Cardiac fibroblast (primary cell): Measurements from ENCODE around the gene TMPRSS2.

Experiments used
- DNase-seq, 2 donors: peaks; one replicate each; pipeline versions ENCODE4 v3.0.0 to v3.0.0-alpha.2; 2010; ENCODE audit warnings: low read depth in 2 of 2
- H3K4me3 ChIP-seq, 2 donors: replicated peaks in 1 of 2; 1 replicate in 1 of 2; 2 replicates in 1 of 2; pipeline ENCODE4 v1.5.1; 2011; ENCODE audit warnings: low read depth in 2 of 2, low read length in 2 of 2, mild to moderate bottlenecking in 2 of 2, moderate library complexity in 1 of 2
- TF ChIP-seq, protein P1 (sequence below): IDR thresholded peaks from one replicate; pipeline ENCODE4 v1.5.1; 2011; ENCODE audit warnings: low read depth, mild to moderate bottlenecking, low read length, inconsistent platforms

Gene TMPRSS2

DNA sequence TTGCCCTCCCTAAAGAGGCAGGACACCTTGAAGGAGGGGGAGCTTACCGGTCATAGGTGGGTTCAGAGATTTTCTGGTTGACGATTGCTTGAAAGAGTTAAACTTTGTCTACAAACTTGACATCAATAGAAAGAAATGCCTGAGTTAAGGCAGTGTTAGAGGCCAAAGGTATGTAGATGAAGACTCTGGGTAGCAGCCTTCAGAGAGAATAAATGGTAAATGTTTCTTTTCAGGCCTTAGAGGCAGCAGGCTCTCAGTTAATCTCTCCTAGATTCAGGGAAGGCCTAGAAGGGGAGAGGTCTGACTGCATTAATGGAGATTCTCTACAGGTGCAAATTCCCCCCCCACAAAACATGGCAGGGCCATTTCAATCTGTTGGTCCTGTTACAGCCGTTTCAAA lies 54.2 kb downstream of the TMPRSS2 start:
- no peak for DNase-seq
- TF ChIP-seq, protein P1, sequence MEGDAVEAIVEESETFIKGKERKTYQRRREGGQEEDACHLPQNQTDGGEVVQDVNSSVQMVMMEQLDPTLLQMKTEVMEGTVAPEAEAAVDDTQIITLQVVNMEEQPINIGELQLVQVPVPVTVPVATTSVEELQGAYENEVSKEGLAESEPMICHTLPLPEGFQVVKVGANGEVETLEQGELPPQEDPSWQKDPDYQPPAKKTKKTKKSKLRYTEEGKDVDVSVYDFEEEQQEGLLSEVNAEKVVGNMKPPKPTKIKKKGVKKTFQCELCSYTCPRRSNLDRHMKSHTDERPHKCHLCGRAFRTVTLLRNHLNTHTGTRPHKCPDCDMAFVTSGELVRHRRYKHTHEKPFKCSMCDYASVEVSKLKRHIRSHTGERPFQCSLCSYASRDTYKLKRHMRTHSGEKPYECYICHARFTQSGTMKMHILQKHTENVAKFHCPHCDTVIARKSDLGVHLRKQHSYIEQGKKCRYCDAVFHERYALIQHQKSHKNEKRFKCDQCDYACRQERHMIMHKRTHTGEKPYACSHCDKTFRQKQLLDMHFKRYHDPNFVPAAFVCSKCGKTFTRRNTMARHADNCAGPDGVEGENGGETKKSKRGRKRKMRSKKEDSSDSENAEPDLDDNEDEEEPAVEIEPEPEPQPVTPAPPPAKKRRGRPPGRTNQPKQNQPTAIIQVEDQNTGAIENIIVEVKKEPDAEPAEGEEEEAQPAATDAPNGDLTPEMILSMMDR = no peak
- no peak overlapping the region for H3K4me3 ChIP-seq

DNA sequence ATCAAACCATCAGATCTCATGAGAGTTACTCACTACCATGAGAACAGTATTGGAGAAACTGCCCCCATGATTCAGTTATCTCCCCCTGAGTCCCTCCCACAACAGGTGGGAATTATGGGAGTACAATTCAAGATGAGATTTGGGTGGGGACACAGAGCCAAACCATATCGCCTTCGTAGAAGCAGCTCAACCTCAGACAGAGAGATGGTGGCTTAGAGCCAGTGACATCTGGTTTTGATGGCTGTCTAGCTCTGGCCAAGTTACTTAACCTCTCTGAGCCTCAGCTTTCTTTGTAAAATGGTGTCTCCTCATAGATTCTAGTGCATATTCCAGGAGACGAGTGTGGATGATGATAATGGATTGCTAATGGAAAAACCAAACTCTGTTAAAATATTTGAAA lies 54.8 kb downstream of the TMPRSS2 start:
- TF ChIP-seq, protein P1 = no peak
- no peak overlapping the region for H3K4me3 ChIP-seq
- no peak for DNase-seq

DNA sequence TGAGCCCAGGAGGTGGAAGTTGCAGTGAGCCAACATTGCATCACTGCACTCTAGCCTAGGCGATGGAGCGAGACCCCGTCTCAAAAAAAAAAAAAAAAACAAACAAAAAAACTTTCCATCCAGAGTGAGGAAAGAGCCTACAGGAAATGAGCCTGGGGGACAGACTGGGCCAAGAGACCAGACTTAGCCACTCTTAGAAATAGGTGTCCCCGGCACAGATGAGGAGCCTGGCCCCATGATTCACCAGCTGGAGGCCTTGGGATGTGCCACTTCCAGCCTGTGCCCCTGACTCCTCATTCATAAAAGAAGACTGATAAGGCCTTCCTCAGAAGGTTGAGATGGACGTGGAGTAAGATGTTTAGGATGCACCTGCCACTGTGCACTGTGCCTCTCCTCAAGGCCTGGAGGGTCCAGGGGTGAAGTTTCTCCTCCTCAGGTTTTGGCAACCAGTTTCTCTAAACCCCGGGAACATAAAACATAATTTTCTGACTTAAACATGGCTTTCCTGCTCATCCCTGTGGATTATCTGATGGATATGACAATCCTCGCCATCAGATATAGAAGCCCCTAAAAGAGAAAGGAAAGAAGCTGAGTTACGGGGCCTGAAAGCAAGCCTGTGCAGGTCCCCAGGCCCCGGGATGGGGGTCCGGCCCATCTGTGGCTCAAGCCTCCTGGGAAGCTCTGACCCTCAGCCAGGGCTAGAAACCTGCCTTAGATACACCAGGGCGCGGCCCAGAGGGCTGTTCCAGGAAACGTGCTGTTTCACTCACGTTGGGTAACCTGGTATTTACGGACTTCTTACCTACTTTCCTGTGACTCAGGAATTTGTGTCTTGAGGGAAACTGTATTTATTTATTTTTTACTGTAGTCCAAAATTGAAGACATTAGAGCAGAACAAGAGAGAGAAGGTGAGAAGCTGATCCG lies 55.9 kb downstream of the TMPRSS2 start:
- DNase-seq = no peak
- TF ChIP-seq, protein P1 = no peak
- no peak overlapping the region for H3K4me3 ChIP-seq

DNA sequence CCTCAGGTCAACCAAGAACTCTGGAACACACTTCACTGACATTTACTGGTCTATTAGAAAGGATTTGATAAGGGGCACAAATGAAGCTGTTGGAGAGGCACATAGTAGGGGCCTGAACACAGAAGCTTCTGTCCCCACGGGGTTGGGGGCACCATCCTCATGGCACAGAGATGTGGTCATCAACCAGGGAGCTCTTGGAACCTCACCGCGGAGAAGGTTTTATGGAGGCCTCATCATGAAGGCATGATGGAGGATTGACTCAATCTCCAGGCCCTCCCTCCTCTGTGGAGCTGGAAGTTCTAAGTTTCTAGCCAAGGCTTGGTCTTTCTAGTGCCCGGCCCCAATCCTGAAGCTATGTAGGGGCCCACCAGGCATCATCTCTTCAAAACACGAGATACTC lies 58.3 kb downstream of the TMPRSS2 start:
- DNase-seq = no peak
- TF ChIP-seq, protein P1 = no peak
- no peak overlapping the region for H3K4me3 ChIP-seq

DNA sequence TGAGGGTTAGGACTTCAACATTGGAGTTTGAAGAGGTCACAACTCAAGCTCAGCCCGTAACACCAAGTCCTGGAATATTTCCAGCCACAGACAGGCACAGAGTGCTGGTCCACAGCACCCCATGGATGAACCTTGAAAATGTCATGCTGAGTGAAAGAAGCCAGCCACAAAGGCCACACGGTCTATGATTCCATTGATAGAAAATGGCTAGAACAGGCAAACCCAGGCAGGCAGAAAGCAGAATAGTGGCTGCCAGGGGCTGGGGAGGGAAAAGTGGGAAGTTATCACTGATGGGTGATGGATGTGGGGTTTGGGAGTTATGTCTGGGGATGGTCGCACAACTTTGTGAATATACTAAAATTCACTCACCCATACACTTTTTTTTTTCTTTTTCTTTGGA lies 60.6 kb downstream of the TMPRSS2 start:
- TF ChIP-seq, protein P1 = no peak
- DNase-seq = no peak

DNA sequence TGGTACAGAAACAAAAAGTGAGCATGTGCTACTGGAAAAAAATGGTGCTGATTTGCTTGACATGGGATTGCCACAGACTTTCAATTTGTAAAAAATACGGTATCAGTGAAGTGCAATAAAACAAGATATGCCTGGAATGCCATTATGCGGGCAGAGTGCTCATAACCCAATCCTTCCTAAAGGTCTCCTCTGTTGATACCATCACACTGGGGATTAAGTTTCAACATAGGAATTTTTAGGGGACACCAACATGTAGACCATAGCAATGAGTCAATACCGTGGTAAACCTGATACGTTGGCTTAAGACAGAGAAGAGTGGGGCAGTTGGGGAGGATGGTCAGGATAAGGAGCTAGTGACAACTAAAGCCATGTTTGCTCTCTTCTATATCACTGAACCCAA lies 61.4 kb downstream of the TMPRSS2 start:
- no peak overlapping the region for H3K4me3 ChIP-seq
- DNase-seq = no peak
- TF ChIP-seq, protein P1 = no peak

More for the DNA sequence above, 60.6 kb downstream of the TMPRSS2 start:
- no peak overlapping the region for H3K4me3 ChIP-seq
